ENCODE measurements around the gene SEMA4A. TPM values are rescaled to one million over a fixed set of nuclear protein-coding genes. Genes with fewer than 3 reads are reported as not detected.

The SEMA4A gene
- 2.6 and 4.3 TPM in 2 replicates for total RNA-seq (2011; cell fraction: chromatin; rRNA removed; ENCODE audit: low replicate concordance)
- 3.5 and 4.1 TPM in 2 replicates for total RNA-seq (2011; cell fraction: nucleolus; rRNA removed)
- total RNA-seq (2011; cell fraction: nucleoplasm; rRNA removed) = 3.1 and 4.4 TPM in 2 replicates
- total RNA-seq (2014; rRNA removed) = 0.45 and 0.49 TPM in 2 replicates
- 0.38 and 0.40 TPM in 2 replicates for total RNA-seq (2014; rRNA removed; fragmentation: Illumina TruSeq; extraction: Trizol)
- total RNA-seq (2015; rRNA removed; fragmentation: Illumina TruSeq; extraction: Trizol) = 0.40 and 0.72 TPM in 2 replicates
- total RNA-seq (2021) = 1.4 and 1.9 TPM in 2 replicates
- polyA plus RNA-seq (2011; rRNA removed) = 1.7 and 3.2 TPM in 2 replicates
- 2.0 and 2.8 TPM in 2 replicates for polyA plus RNA-seq (2011; cell fraction: cytosol; rRNA removed)
- polyA plus RNA-seq (2011; cell fraction: nucleus; rRNA removed) = 15.5 and 18.8 TPM in 2 replicates
- 0.77 and 2.6 TPM in 2 replicates for polyA plus RNA-seq (2012)
- 0.79 and 1.1 TPM in 2 replicates for polyA plus RNA-seq (2014; fragmentation: Illumina TruSeq; extraction: Trizol)
- under 1 TPM; 0.04 to 0.06 TPM for polyA plus RNA-seq (2014; fragmentation: Nextera tagmentation; extraction: Ambion mirVana)
- polyA plus RNA-seq (2014; rRNA removed) = 1.0 and 1.5 TPM in 2 replicates
- 0.53 and 0.96 TPM in 2 replicates for polyA minus RNA-seq (2011; rRNA and poly(A)+ RNA removed)
- 1.7 and 2.1 TPM in 2 replicates for polyA minus RNA-seq (2011; cell fraction: cytosol; rRNA and poly(A)+ RNA removed)
- polyA minus RNA-seq (2011; cell fraction: nucleus; rRNA and poly(A)+ RNA removed) = 1.3 and 2.0 TPM in 2 replicates
- Bru-seq, nascent RNA = percentile 28 among the genes with signal in this experiment
- percentile 18 among the genes with signal in this experiment for BruChase-seq, experiment 1, labeled RNA remaining after a 2-hour chase
- BruChase-seq, experiment 2, labeled RNA remaining after a 6-hour chase = percentile 27 among the genes with signal in this experiment
- long read RNA-seq, experiment 1, partial matches to known transcripts = 0 of 1 reads
- long read RNA-seq, experiment 1, other reads (novel, unspliced or antisense) = 1 of 1 reads
- long read RNA-seq, experiment 2, partial matches to known transcripts = 2 of 4 reads
- long read RNA-seq, experiment 2, other reads (novel, unspliced or antisense) = 1 of 4 reads
- long read RNA-seq, experiment 3 = 0 reads

- no peaks in the 10 kb centered on the region for H3K79me2 ChIP-seq (ENCODE audit: control insufficient read depth, insufficient read depth, low read length)
- DNase-seq (ENCODE audit: extremely low read depth in 1 of 4, low spot score in 3 of 4) (no peak), ATAC-seq (no peak), FAIRE-seq (no peak)
- H3K36me3 ChIP-seq (ENCODE audit: control insufficient read depth, insufficient read depth, low read length) = no peaks in the 10 kb centered on the region
- WGBS (ENCODE audit: insufficient coverage, low coverage, missing lambda C conversion rate) = 30% methylated on average over 10 of the region's 10 CpGs
- POLR2A ChIA-PET = interaction anchor here (3.1 kb wide), 1 partner anchor 12 kb away, joined by 15 read pairs; no protein-coding TSS in a partner anchor
- intact Hi-C loops (cut with micrococcal nuclease) (no loop called here), in situ Hi-C loops (cut with MboI) (no loop called here)
- no peak within 1 kb of the TSS for H3K4me3 ChIP-seq
- H3K27ac ChIP-seq (ENCODE audit: extremely low read depth, low read depth, low read length) = no peak within 1 kb of the TSS
- H3K9ac ChIP-seq (ENCODE audit: insufficient read depth in 1 of 2, low read depth in 2 of 2, low read length in 2 of 2) = peak within 1 kb of the TSS in 1 of 2 experiments; percentile 47; a peak in 1 of 4 replicates
- H3K4me1 ChIP-seq (replicated peaks in 1 of 2; ENCODE audit: control insufficient read depth in 2 of 2, insufficient read depth in 2 of 2, low read length in 2 of 2) = peaks cover 0 to 9% of the 10 kb centered on the region in 2 experiments; a peak in 3 of 5 replicates
- H3K27me3 ChIP-seq (ENCODE audit: control insufficient read depth in 2 of 2, insufficient read depth in 2 of 2, low read length in 2 of 2) = peaks cover 3 to 8% of the 10 kb centered on the region in 2 experiments; a peak in 1 of 5 replicates
- BruUV-seq (replicated peaks) = no TSS peak
- CTCF ChIA-PET (ENCODE audit: low intra/inter-chr PET ratio) = no interaction called here
- no peaks in the 10 kb centered on the region for H3K9me3 ChIP-seq (replicated peaks; ENCODE audit: control insufficient read depth, insufficient read depth, low read depth, low read length)
- H4K20me1 ChIP-seq (replicated peaks; ENCODE audit: control insufficient read depth, insufficient read depth, low read length) = 0 out of 2 replicates have a peak, but pooled peaks cover 6% of the 10 kb centered on the region
- H3K9me1 ChIP-seq (ENCODE audit: control insufficient read depth, insufficient read depth, low read length) = no peaks in the 10 kb centered on the region
- H2AFZ ChIP-seq (ENCODE audit: low read depth, low read length) = peak within 1 kb of the TSS; percentile 22; the same call in 1 of the 2 replicates
- H3K4me2 ChIP-seq (ENCODE audit: insufficient read depth, low read length) = no peak within 1 kb of the TSS
- TF ChIP-seq ZNF23 (CRISPR knock-in tag; IDR thresholded peaks at IDR 0.05) (no peak), BRD4 (IDR thresholded peaks at IDR 0.05) (no peak), CHD7 (IDR thresholded peaks at IDR 0.05; ENCODE audit: low read depth, low read length) (no peak), NCOA2 (IDR thresholded peaks at IDR 0.05; ENCODE audit: partially characterized antibody in 2 of 2) (no peak)
These were observed at the start of gene SEMA4A for GRCh38 chr1:156153362-156153761. SEMA4A (plus strand) TSS chr1:156153585; CDS start chr1:156154579, 994 bp downstream.
